Gastrocnemius medialis (tissue), 4 donors: ENCODE measurements around the gene SFXN3. TPM values are rescaled to one million over a fixed set of nuclear protein-coding genes. Genes with fewer than 3 reads are reported as not detected.

Experiments used
- ATAC-seq, 2 donors: fragments of 150-250 bp; one replicate each; pipeline ENCODE4 v1.9.1; 2016
- DNase-seq, 2 donors: peaks; one replicate each; pipeline ENCODE4 v3.0.0-alpha.2; 2019
- H3K27ac ChIP-seq, 4 donors: fragments of 200-600 bp; sonication (generic); 1 replicate in 1 of 4; 2 replicates in 3 of 4; pipeline ENCODE4 v1.5.1; 2016 to 2018; ENCODE audit warnings: mild to moderate bottlenecking in 2 of 4, moderate library complexity in 1 of 4
- H3K27me3 ChIP-seq, 3 donors: fragments of 200-600 bp; sonication (generic) in 2 of 3; 1 replicate in 1 of 3; 2 replicates in 2 of 3; pipeline versions ENCODE4 v1.5.1 to v1.6.0; 2016 to 2019; ENCODE audit warnings: mild to moderate bottlenecking in 1 of 3, moderate library complexity in 1 of 3
- H3K36me3 ChIP-seq, 2 donors: fragments of 200-600 bp; sonication (generic) in 1 of 2; one replicate each; pipeline ENCODE4 v1.5.1; 2017 to 2018
- H3K4me1 ChIP-seq, 2 donors: fragments of 200-600 bp; sonication (generic) in 1 of 2; one replicate each; pipeline ENCODE4 v1.5.1; 2016 to 2017; ENCODE audit warnings: mild to moderate bottlenecking in 2 of 2
- H3K4me3 ChIP-seq, 4 donors: fragments of 200-600 bp; sonication (generic) in 3 of 4; 1 replicate in 1 of 4; 2 replicates in 3 of 4; pipeline ENCODE4 v1.5.1; 2016 to 2019; ENCODE audit warnings: mild to moderate bottlenecking in 2 of 4
- H3K9me3 ChIP-seq, 3 donors: fragments of 200-600 bp; sonication (generic) in 2 of 3; 1 replicate in 1 of 3; 2 replicates in 2 of 3; pipeline ENCODE4 v1.5.1; 2016 to 2019
- CTCF ChIP-seq, 5 experiments: fragments of 450-650 bp in 3 of 5; fragments of 200-600 bp in 2 of 5; sonication (generic) in 2 of 5; IDR thresholded peaks in 4 of 5; conservative IDR thresholded peaks in 1 of 5; 1 replicate in 4 of 5; 2 replicates in 1 of 5; pipeline ENCODE4 v1.5.1; 2016 to 2019; ENCODE audit warnings: antibody characterized with exemption in 5 of 5, mild to moderate bottlenecking in 3 of 5, moderate library complexity in 3 of 5
- POLR2A ChIP-seq, 2 donors: fragments of 450-650 bp; IDR thresholded peaks; one replicate each; pipeline ENCODE4 v1.6.1; 2017; ENCODE audit warnings: antibody characterized with exemption in 2 of 2, mild to moderate bottlenecking in 2 of 2, moderate library complexity in 2 of 2
- in situ Hi-C, 4 donors: fragments of 200-750 bp; cut with MboI; loops; one replicate each; pipeline versions ENCODE4 v1.15.0 to v1.8.0; 2017; ENCODE audit warnings: low sequenced_read_pairs in 4 of 4
- intact Hi-C: fragments of 100-400 bp; cut with DNase I; formaldehyde crosslinking; loops from one replicate; pipeline ENCODE4 v1.15.1; 2023; ENCODE audit warnings: low total_unique reads
- total RNA-seq, 4 donors: library from RNA; depleted of rRNA; stranded (reverse); fragments of >200 nt; gene quantifications; one replicate each; pipeline versions ENCODE4 v1.1.0 to v1.2.3, GENCODE V29; 2016

SFXN3 gene
- total RNA-seq, 4 donors from 2014 or later, result 4.2 to 9.5 (median 7.0) TPM

- Histone ChIP-seq H3K9me3 (no peaks in the 10 kb centered on the region), H3K27ac (peak within 1 kb of the TSS; percentile 95 to 100 (median 98)), H3K4me1 (peaks cover 35 to 53% of the 10 kb centered on the region in 2 donors), H3K27me3 (no peaks in the 10 kb centered on the region), H3K36me3 (peaks cover 0 to 7% of the 10 kb centered on the region in 2 donors), H3K4me3 (peak within 1 kb of the TSS; percentile 77 to 97 (median 86))
- DNase-seq (no peak), ATAC-seq (peak; percentile 11 to 32)
- TF ChIP-seq POLR2A (IDR thresholded peaks at IDR 0.05) (no peak), CTCF (IDR thresholded peaks at IDR 0.05 in 4 of 5, conservative IDR thresholded peaks at IDR 0.05 in 1 of 5) (no peak)
- in situ Hi-C loops (no loop called here), intact Hi-C loops (loop anchor here (2.0 kb wide), 2 partner anchors 61 to 87 kb away; partner anchors contain the start of genes KAZALD1 and SLF2)
Observed at GRCh38 chr10:100999742-101000126, 31.3 kb upstream of the SFXN3 start, which contains the start of gene LZTS2. LZTS2 (plus strand) TSS chr10:100999808; CDS start chr10:101002539, 2,731 bp downstream.

DNA sequence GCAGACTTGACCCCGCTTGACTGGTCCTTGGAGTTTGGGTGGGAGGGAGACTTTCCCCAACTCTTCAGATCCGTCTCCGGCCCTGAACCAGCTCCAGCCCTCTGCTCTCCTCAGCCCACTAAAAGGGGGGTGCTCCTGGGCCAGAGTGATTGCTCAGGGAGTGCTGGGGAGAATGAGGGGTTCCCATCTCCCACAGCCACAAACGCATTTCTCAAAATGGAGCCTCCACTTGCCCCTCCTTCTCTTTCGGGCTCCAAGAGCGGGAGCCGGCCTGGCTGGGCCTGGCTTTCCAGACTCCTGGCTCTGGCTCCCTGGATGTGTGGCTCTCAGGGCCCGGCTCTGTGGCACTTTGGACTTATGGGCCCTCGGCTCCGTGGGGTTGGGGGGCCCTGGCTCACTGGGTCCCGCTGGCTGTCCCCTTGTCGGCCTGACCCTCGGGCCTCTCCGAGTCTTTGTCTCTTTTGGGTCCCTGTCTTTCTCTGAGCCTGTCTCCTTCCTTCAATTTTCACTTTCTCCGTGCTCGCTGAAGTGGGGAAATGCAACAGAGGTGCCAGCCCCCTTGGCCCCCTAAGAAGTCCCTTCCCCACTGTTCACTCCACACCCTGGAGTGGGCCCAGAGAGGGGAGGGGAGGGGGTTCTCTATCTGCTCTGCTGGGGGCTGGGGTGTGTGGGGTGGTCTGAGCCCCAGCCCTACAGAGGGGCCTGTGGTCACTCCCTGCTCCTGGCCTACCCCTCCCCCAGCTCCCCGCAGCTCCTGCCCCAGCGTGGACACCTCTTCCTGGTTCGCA, 30.7 kb upstream of the SFXN3 start:
- intact Hi-C loops (no loop called here), in situ Hi-C loops (no loop called here)
- Histone ChIP-seq H3K27ac (peak overlapping the region; percentile 95 to 100 (median 98)), H3K36me3 (peaks cover 0 to 12% of the 10 kb centered on the region in 2 donors), H3K9me3 (no peaks in the 10 kb centered on the region), H3K27me3 (no peaks in the 10 kb centered on the region), H3K4me1 (peaks cover 38 to 54% of the 10 kb centered on the region in 2 donors), H3K4me3 (peak overlapping the region; percentile 64 to 94 (median 78))
- DNase-seq (no peak), ATAC-seq (no peak)
- TF ChIP-seq CTCF (IDR thresholded peaks at IDR 0.05 in 4 of 5, conservative IDR thresholded peaks at IDR 0.05 in 1 of 5), result no peak
- no peak for TF ChIP-seq POLR2A (IDR thresholded peaks at IDR 0.05)

- H3K27ac ChIP-seq, result peak overlapping the region; percentile 95 to 100 (median 98)
- TF ChIP-seq CTCF (IDR thresholded peaks at IDR 0.05 in 4 of 5, conservative IDR thresholded peaks at IDR 0.05 in 1 of 5) (no peak), POLR2A (IDR thresholded peaks at IDR 0.05) (peak; percentile 75 to 80)
- peaks cover 0 to 19% of the 10 kb centered on the region in 2 donors for H3K36me3 ChIP-seq
- DNase-seq (peak; percentile 90 to 93), ATAC-seq (peak; percentile 37 to 56)
- in situ Hi-C loops, result no loop called here
- H3K4me1 ChIP-seq, result peaks cover 38 to 54% of the 10 kb centered on the region in 2 donors
- no peaks in the 10 kb centered on the region for H3K9me3 ChIP-seq
- H3K4me3 ChIP-seq, result peak overlapping the region; percentile 64 to 94 (median 78)
- no peaks in the 10 kb centered on the region for H3K27me3 ChIP-seq
- intact Hi-C loops, result no loop called here
Observed at GRCh38 chr10:101000915-101001658, 29.9 kb upstream of the SFXN3 start.

GRCh38 chr10:101001659-101002035, 29.4 kb upstream of the SFXN3 start:
- peaks cover 38 to 50% of the 10 kb centered on the region in 2 donors for H3K4me1 ChIP-seq
- in situ Hi-C loops (no loop called here), intact Hi-C loops (no loop called here)
- ATAC-seq (no peak), DNase-seq (no peak)
- H3K36me3 ChIP-seq, result peaks cover 0 to 23% of the 10 kb centered on the region in 2 donors
- no peaks in the 10 kb centered on the region for H3K27me3 ChIP-seq
- H3K27ac ChIP-seq, result peak overlapping the region; percentile 95 to 100 (median 98)
- peak overlapping the region in 3 of 4 donors; percentile 30 to 94 (median 77) for H3K4me3 ChIP-seq
- TF ChIP-seq POLR2A (IDR thresholded peaks at IDR 0.05), result no peak
- no peak for TF ChIP-seq CTCF (IDR thresholded peaks at IDR 0.05 in 4 of 5, conservative IDR thresholded peaks at IDR 0.05 in 1 of 5)
- no peaks in the 10 kb centered on the region for H3K9me3 ChIP-seq
